Kidney glomerular epithelial cell (primary cell): ENCODE results near the gene WDR70.

Experiments used
- DNase-seq: peaks from one replicate; lab custom pipeline; 2025; lab: John Stamatoyannopoulos, UW

The WDR70 gene

GRCh38 chr5:37723162-37723961 lies 344.2 kb downstream of the WDR70 start:
- no peak for DNase-seq

GRCh38 chr5:37724395-37725125 lies 345.4 kb downstream of the WDR70 start:
- no peak for DNase-seq

- no peak for DNase-seq
Observed at GRCh38 chr5:37725185-37725584, 346.1 kb downstream of the WDR70 start.

- no peak for DNase-seq
Observed at GRCh38 chr5:37727238-37727637, 348.1 kb downstream of the WDR70 start.

- no peak for DNase-seq
Observed at GRCh38 chr5:37730896-37731455, 351.9 kb downstream of the WDR70 start.

GRCh38 chr5:37734114-37734513 lies 355.0 kb downstream of the WDR70 start:
- DNase-seq, result no peak

GRCh38 chr5:37735649-37736347 lies 356.7 kb downstream of the WDR70 start:
- peak; percentile 21 for DNase-seq

GRCh38 chr5:37736397-37736796 lies 357.3 kb downstream of the WDR70 start:
- no peak for DNase-seq

GRCh38 chr5:37737326-37738056 lies 358.4 kb downstream of the WDR70 start:
- no peak for DNase-seq

- DNase-seq, result peak; percentile 79
Observed at GRCh38 chr5:37738057-37738691, 359.1 kb downstream of the WDR70 start.

GRCh38 chr5:37738865-37739488 lies 359.9 kb downstream of the WDR70 start:
- no peak for DNase-seq

GRCh38 chr5:37739817-37740261 lies 360.7 kb downstream of the WDR70 start:
- DNase-seq, result no peak

- peak; percentile 37 for DNase-seq
Observed at GRCh38 chr5:37740331-37741066, 361.4 kb downstream of the WDR70 start.

GRCh38 chr5:37742111-37742510 lies 363.0 kb downstream of the WDR70 start:
- DNase-seq, result no peak

- no peak for DNase-seq
Observed at GRCh38 chr5:37751227-37751626, 372.1 kb downstream of the WDR70 start.

GRCh38 chr5:37754976-37755375 lies 375.9 kb downstream of the WDR70 start:
- no peak for DNase-seq

GRCh38 chr5:37755581-37755980 lies 376.5 kb downstream of the WDR70 start:
- no peak for DNase-seq

GRCh38 chr5:37756248-37756647 lies 377.1 kb downstream of the WDR70 start:
- DNase-seq, result no peak

- no peak for DNase-seq
Observed at GRCh38 chr5:37757980-37758582, 379.0 kb downstream of the WDR70 start.

GRCh38 chr5:37767251-37767650 lies 388.1 kb downstream of the WDR70 start:
- no peak for DNase-seq
